Progenitor cell of endocrine pancreas (in vitro differentiated cells): Measurements from ENCODE around the gene TDO2. TPM values are rescaled to one million over a fixed set of nuclear protein-coding genes. Genes with fewer than 3 reads are reported as not detected.

Experiments used
- DNase-seq: peaks from one replicate; pipeline ENCODE4 v3.0.0; 2021; ENCODE audit warnings: low spot score; ENCODE audit not compliant: unreplicated experiment
- H3K27ac Mint-ChIP-seq: 2 replicates; pipeline ENCODE4 v1.8.0; 2021; ENCODE audit warnings: mild to moderate bottlenecking, moderate library complexity, mixed read lengths
- H3K27me3 Mint-ChIP-seq: 2 replicates; pipeline ENCODE4 v1.8.0; 2021; ENCODE audit warnings: mixed read lengths
- H3K36me3 Mint-ChIP-seq: 2 replicates; pipeline ENCODE4 v1.8.0; 2022; ENCODE audit warnings: mixed read lengths; ENCODE audit not compliant: insufficient read depth
- H3K4me1 Mint-ChIP-seq: 2 replicates; pipeline ENCODE4 v1.8.0; 2021; ENCODE audit warnings: low read depth, mixed read lengths
- H3K4me3 Mint-ChIP-seq: 2 replicates; pipeline ENCODE4 v1.8.0; 2021; ENCODE audit warnings: low read depth, mild to moderate bottlenecking, moderate library complexity, mixed read lengths
- H3K9me3 Mint-ChIP-seq: 2 replicates; pipeline ENCODE4 v1.8.0; 2021; ENCODE audit warnings: low read depth, mixed read lengths
- total RNA-seq: library from RNA; stranded (reverse); gene quantifications from 2 replicates; pipeline ENCODE4 v1.2.1, GENCODE V29; 2021
- TF ChIP-seq, protein P1 (sequence below): fragments of 200-600 bp; sonication (generic); IDR thresholded peaks from one replicate; pipeline ENCODE4 v1.5.0; 2021; ENCODE audit warnings: antibody characterized with exemption, mild to moderate bottlenecking; ENCODE audit not compliant: unreplicated experiment

Gene TDO2
- total RNA-seq, 1 donor from 2014 or later = 0.46 TPM

DNA sequence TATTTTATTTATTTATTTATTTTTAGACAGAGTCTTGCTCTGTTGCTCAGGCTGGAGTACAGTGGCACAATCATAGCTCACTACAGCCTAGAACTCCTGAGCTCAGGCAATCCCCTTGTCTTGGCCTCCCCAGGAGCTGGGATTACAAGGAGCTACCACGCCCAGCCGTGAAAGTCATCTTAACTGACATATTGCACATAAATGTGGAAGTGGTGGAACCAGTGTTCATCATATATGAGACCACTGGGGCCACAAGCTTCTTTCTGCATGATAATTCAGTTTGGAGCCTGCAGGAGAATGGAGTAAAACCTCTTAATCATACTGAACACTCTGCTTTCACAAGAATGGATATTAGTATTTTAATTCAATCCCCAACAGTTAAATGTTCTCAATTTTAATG, 62.7 kb downstream of the TDO2 start:
- no peak for DNase-seq
- H3K27ac Mint-ChIP-seq = no peak overlapping the region
- H3K4me1 Mint-ChIP-seq = peaks cover 1% of the 10 kb centered on the region
- H3K27me3 Mint-ChIP-seq = no peaks in the 10 kb centered on the region
- H3K4me3 Mint-ChIP-seq = no peak overlapping the region
- TF ChIP-seq, protein P1, sequence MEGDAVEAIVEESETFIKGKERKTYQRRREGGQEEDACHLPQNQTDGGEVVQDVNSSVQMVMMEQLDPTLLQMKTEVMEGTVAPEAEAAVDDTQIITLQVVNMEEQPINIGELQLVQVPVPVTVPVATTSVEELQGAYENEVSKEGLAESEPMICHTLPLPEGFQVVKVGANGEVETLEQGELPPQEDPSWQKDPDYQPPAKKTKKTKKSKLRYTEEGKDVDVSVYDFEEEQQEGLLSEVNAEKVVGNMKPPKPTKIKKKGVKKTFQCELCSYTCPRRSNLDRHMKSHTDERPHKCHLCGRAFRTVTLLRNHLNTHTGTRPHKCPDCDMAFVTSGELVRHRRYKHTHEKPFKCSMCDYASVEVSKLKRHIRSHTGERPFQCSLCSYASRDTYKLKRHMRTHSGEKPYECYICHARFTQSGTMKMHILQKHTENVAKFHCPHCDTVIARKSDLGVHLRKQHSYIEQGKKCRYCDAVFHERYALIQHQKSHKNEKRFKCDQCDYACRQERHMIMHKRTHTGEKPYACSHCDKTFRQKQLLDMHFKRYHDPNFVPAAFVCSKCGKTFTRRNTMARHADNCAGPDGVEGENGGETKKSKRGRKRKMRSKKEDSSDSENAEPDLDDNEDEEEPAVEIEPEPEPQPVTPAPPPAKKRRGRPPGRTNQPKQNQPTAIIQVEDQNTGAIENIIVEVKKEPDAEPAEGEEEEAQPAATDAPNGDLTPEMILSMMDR = no peak
- H3K36me3 Mint-ChIP-seq = no peaks in the 10 kb centered on the region
- H3K9me3 Mint-ChIP-seq = no peaks in the 10 kb centered on the region

GRCh38 chr4:155966731-155967395, 63.4 kb downstream of the TDO2 start:
- Mint-ChIP-seq H3K9me3 (no peaks in the 10 kb centered on the region), H3K27me3 (no peaks in the 10 kb centered on the region), H3K4me3 (no peak overlapping the region), H3K4me1 (peaks cover 1% of the 10 kb centered on the region), H3K36me3 (no peaks in the 10 kb centered on the region), H3K27ac (no peak overlapping the region)
- TF ChIP-seq, protein P1 = no peak
- no peak for DNase-seq

Other genes with a start within 250 kb of the TDO2 start
- 4.0 and 4.7 TPM in 2 replicates for gene GUCY1A1, start 236.8 kb upstream of the TDO2 start, total RNA-seq
- 1.5 and 1.9 TPM in 2 replicates for gene GUCY1B1, start 144.7 kb upstream of the TDO2 start, total RNA-seq
- gene ASIC5, start 37.4 kb upstream of the TDO2 start, total RNA-seq = not detected in 2 replicates
- 3.4 and 3.7 TPM in 2 replicates for gene CTSO, start 50.2 kb downstream of the TDO2 start, total RNA-seq